Motor neuron (in vitro differentiated cells): ENCODE measurements around the gene PTPRT. TPM values are rescaled to one million over a fixed set of nuclear protein-coding genes. Genes with fewer than 3 reads are reported as not detected.
A peak's percentile ranks its signal among the peaks of the same experiment; 100 is the strongest.

Experiments
- ATAC-seq, 8 experiments: fragments of 200-7000 bp; cut with Tn5 transposase; replicated peaks in 6 of 8; 2 replicates each; pipeline ENCODE4 v1.8.0; 2021; ENCODE audit warnings: mild to moderate bottlenecking in 8 of 8, moderate library complexity in 8 of 8
- H3K27ac ChIP-seq, 2 donors: fragments of 250-450 bp; sonication (Bioruptor Pico); 2 replicates each; pipeline ENCODE4 v1.9.0; 2021; ENCODE audit warnings: antibody characterized with exemption in 2 of 2, mild to moderate bottlenecking in 2 of 2, moderate library complexity in 1 of 2
- H3K4me1 ChIP-seq, 2 donors: fragments of 250-450 bp; sonication (Bioruptor Pico); replicated peaks in 1 of 2; 2 replicates each; pipeline ENCODE4 v1.6.1; 2021; ENCODE audit warnings: antibody characterized with exemption in 2 of 2, mild to moderate bottlenecking in 2 of 2, moderate library complexity in 1 of 2
- H3K4me3 ChIP-seq, 5 donors: fragments of 250-450 bp; sonication (Bioruptor Pico); 2 replicates each; pipeline ENCODE4 v1.9.0; 2021; ENCODE audit warnings: antibody characterized with exemption in 5 of 5, mild to moderate bottlenecking in 5 of 5, moderate library complexity in 4 of 5
- whole genome bisulfite sequencing, 10 experiments: fragments of 450-650 bp; shearing (Covaris generic); methylation state at CpG; one replicate each; pipeline ENCODE4 v1.0.0; 2022; 5-methylcytosine and 5-hydroxymethylcytosine counted together
- in situ Hi-C, 9 experiments: fragments of 400-800 bp; cut with MboI; loops; one replicate each; pipeline ENCODE4 v1.15.0; 2021; ENCODE audit warnings: low sequenced_read_pairs in 9 of 9, low pct_unique_long_range_greater_than_20kb in 2 of 9; ENCODE audit not compliant: unreplicated experiment in 9 of 9
- total RNA-seq, 8 experiments: library from RNA; unstranded; fragments of 300-600 nt; gene quantifications; 2 replicates each; pipeline versions ENCODE4 v1.2.3 to v1.2.4, GENCODE V29; 2022

PTPRT gene
- total RNA-seq, 8 experiments from 2014 or later = 0.05 to 1.0 (median 0.32) TPM; not detected in 1

- 40 to 100% (median 71%) methylated on average over 1 to 2 of the region's 3 CpGs; no CpG with 5 or more reads in 4 of the 10 experiments for WGBS, 10 experiments
- in situ Hi-C loops = loop anchor here in 3 of 9 experiments (25.0 kb wide), 1 partner anchor 1459 kb away; no protein-coding TSS in a partner anchor
- H3K27ac ChIP-seq = no peak overlapping the region
- no peak overlapping the region for H3K4me3 ChIP-seq
- no peak for ATAC-seq
- no peaks in the 10 kb centered on the region for H3K4me1 ChIP-seq
Measured at GRCh38 chr20:43196243-43196642, 6.5 kb upstream of the PTPRT start.

- no peak for ATAC-seq
- Histone ChIP-seq H3K4me1 (no peaks in the 10 kb centered on the region), H3K27ac (no peak overlapping the region), H3K4me3 (no peak overlapping the region)
- WGBS, 10 experiments = 16 to 80% (median 67%) methylated on average over 2 to 5 of the region's 9 CpGs; no CpG with 5 or more reads in 6 of the 10 experiments
- in situ Hi-C loops = loop anchor here in 3 of 9 experiments (25.0 kb wide), 1 partner anchor 1457 kb away; no protein-coding TSS in a partner anchor
Measured at GRCh38 chr20:43194137-43194536, 4.4 kb upstream of the PTPRT start.

- in situ Hi-C loops = loop anchor here in 3 of 9 experiments (25.0 kb wide), 1 partner anchor 1456 kb away; no protein-coding TSS in a partner anchor
- 36 to 71% (median 50%) methylated on average over 1 to 3 of the region's 3 CpGs; no CpG with 5 or more reads in 5 of the 10 experiments for WGBS, 10 experiments
- H3K4me1 ChIP-seq = no peaks in the 10 kb centered on the region
- no peak overlapping the region for H3K27ac ChIP-seq
- no peak for ATAC-seq
- no peak overlapping the region for H3K4me3 ChIP-seq
Measured at GRCh38 chr20:43193443-43193842, 3.7 kb upstream of the PTPRT start.

GRCh38 chr20:43191946-43192863 lies 2.5 kb upstream of the PTPRT start:
- in situ Hi-C loops = loop anchor here in 3 of 9 experiments (25.0 kb wide), 1 partner anchor 1455 kb away; no protein-coding TSS in a partner anchor
- Histone ChIP-seq H3K4me1 (peaks cover 0 to 2% of the 10 kb centered on the region in 2 donors), H3K27ac (no peak overlapping the region), H3K4me3 (no peak overlapping the region)
- ATAC-seq = peak in 3 of 8 experiments; percentile 28 to 75 (median 29)
- 10 to 90% (median 29%) methylated on average over 1 to 7 of the region's 12 CpGs; no CpG with 5 or more reads in 2 of the 10 experiments for WGBS, 10 experiments

GRCh38 chr20:43191143-43191542 lies 1.4 kb upstream of the PTPRT start:
- Histone ChIP-seq H3K27ac (no peak overlapping the region), H3K4me3 (no peak overlapping the region), H3K4me1 (peaks cover 0 to 2% of the 10 kb centered on the region in 2 donors)
- ATAC-seq = no peak
- 40% methylated on average over 1 to 4 of the region's 5 CpGs; no CpG with 5 or more reads in 7 of the 10 experiments for WGBS, 10 experiments
- in situ Hi-C loops = loop anchor here in 3 of 9 experiments (25.0 kb wide), 1 partner anchor 1454 kb away; no protein-coding TSS in a partner anchor

- in situ Hi-C loops = loop anchor here in 3 of 9 experiments (25.0 kb wide), 1 partner anchor 1453 kb away; no protein-coding TSS in a partner anchor
- 37% methylated on average over 2 of the region's 24 CpGs; no CpG with 5 or more reads in 9 of the 10 experiments for WGBS, 10 experiments
- no peak overlapping the region for H3K27ac ChIP-seq
- H3K4me1 ChIP-seq = peaks cover 0 to 2% of the 10 kb centered on the region in 2 donors
- peak overlapping the region in 4 of 5 donors; percentile 31 to 69 (median 35) for H3K4me3 ChIP-seq
- ATAC-seq = peak in 2 of 8 experiments; percentile 8 to 15
Measured at GRCh38 chr20:43190332-43190953, 737 bp upstream of the PTPRT start.

GRCh38 chr20:43188861-43189553 lies 699 bp downstream of the PTPRT start:
- no peak for ATAC-seq
- Histone ChIP-seq H3K4me1 (peaks cover 0 to 2% of the 10 kb centered on the region in 2 donors), H3K27ac (no peak overlapping the region), H3K4me3 (peak overlapping the region; percentile 15 to 69 (median 32))
- in situ Hi-C loops = loop anchor here in 4 of 9 experiments (10.0 to 25.0 kb wide), 2 partner anchors 984 to 1452 kb away; no protein-coding TSS in a partner anchor
- WGBS, 10 experiments = 0 to 30% (median 19%) methylated on average over 1 to 15 of the region's 64 CpGs; no CpG with 5 or more reads in 5 of the 10 experiments

GRCh38 chr20:43188234-43188653 lies 1.5 kb downstream of the PTPRT start:
- H3K27ac ChIP-seq = no peak overlapping the region
- peak in 4 of 8 experiments; percentile 15 to 32 (median 22) for ATAC-seq
- peaks cover 0 to 2% of the 10 kb centered on the region in 2 donors for H3K4me1 ChIP-seq
- in situ Hi-C loops = loop anchor here in 4 of 9 experiments (10.0 to 25.0 kb wide), 2 partner anchors 983 to 1451 kb away; no protein-coding TSS in a partner anchor
- 0 to 70% (median 3%) methylated on average over 1 to 13 of the region's 16 CpGs; no CpG with 5 or more reads in 1 of the 10 experiments for WGBS, 10 experiments
- peak overlapping the region in 4 of 5 donors; percentile 14 to 69 (median 27) for H3K4me3 ChIP-seq

GRCh38 chr20:43187476-43188233 lies 2.1 kb downstream of the PTPRT start:
- H3K4me1 ChIP-seq = peaks cover 0 to 2% of the 10 kb centered on the region in 2 donors
- H3K27ac ChIP-seq = no peak overlapping the region
- WGBS, 10 experiments = 8 to 100% (median 17%) methylated on average over 1 to 19 of the region's 24 CpGs; no CpG with 5 or more reads in 1 of the 10 experiments
- H3K4me3 ChIP-seq = peak overlapping the region in 3 of 5 donors; percentile 16 to 69 (median 38)
- in situ Hi-C loops = loop anchor here in 4 of 9 experiments (10.0 to 25.0 kb wide), 2 partner anchors 983 to 1450 kb away; no protein-coding TSS in a partner anchor
- ATAC-seq = peak in 7 of 8 experiments; percentile 60 to 78 (median 70)

- H3K27ac ChIP-seq = no peak overlapping the region
- in situ Hi-C loops = loop anchor here in 4 of 9 experiments (10.0 to 25.0 kb wide), 2 partner anchors 982 to 1449 kb away; no protein-coding TSS in a partner anchor
Measured at GRCh38 chr20:43186312-43186711, 3.4 kb downstream of the PTPRT start.

GRCh38 chr20:43185901-43186300 lies 3.8 kb downstream of the PTPRT start:
- in situ Hi-C loops = loop anchor here in 4 of 9 experiments (10.0 to 25.0 kb wide), 2 partner anchors 981 to 1449 kb away; no protein-coding TSS in a partner anchor
- WGBS, 10 experiments = 30 to 80% (median 67%) methylated on average over 1 to 2 of the region's 4 CpGs; no CpG with 5 or more reads in 5 of the 10 experiments
- no peak overlapping the region for H3K27ac ChIP-seq

More at GRCh38 chr20:43186312-43186711, 3.4 kb downstream of the PTPRT start:
- WGBS, 10 experiments = 14 to 83% (median 52%) methylated on average over 2 to 8 of the region's 9 CpGs; no CpG with 5 or more reads in 2 of the 10 experiments
- ATAC-seq = no peak
- no peak overlapping the region for H3K4me3 ChIP-seq
- H3K4me1 ChIP-seq = peaks cover 0 to 2% of the 10 kb centered on the region in 2 donors

More at GRCh38 chr20:43185901-43186300, 3.8 kb downstream of the PTPRT start:
- H3K4me3 ChIP-seq = no peak overlapping the region
- H3K4me1 ChIP-seq = peaks cover 0 to 2% of the 10 kb centered on the region in 2 donors
- ATAC-seq = no peak
